Measurements from ENCODE around the gene ZFR2.

DNA sequence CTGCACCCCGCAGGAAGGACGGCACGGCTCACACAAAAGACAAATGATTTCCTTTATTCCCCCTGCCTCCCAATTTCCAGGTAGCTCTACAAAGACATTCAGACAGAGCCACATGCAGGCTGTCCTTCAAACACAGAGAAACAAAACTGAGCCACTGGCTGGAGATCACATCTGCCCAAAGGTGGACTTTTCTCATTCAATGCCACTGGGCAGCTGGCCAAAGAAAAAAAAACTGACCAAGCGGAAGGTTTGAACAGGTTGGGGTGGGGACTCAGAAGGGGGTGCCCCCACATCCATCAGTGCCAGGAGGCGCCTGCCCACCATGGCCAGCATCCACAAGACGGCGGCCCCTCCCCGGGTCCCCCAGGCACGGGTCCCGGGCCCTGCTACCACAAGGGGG lies 64.9 kb downstream of the ZFR2 start:
- no peak for TF ChIP-seq POLR2AphosphoS5 (IDR thresholded peaks at IDR 0.05; ENCODE audit: low read depth, low read length)
- no peak for TF ChIP-seq POLR2A (IDR thresholded peaks at IDR 0.05; ENCODE audit: low read depth, low read length)
- TF ChIP-seq TAF1 (IDR thresholded peaks at IDR 0.05; ENCODE audit: low read depth, low read length), result no peak
